Neuron (in vitro differentiated cells): ENCODE results near the gene CRYGA.

Experiments used
- H2AFZ ChIP-seq: one replicate; pipeline ENCODE4 v1.6.1; 2013; ENCODE audit warnings: low read depth, mild to moderate bottlenecking, inconsistent platforms, low read length, moderate library complexity
- H3K27me3 ChIP-seq: one replicate; pipeline ENCODE4 v1.6.1; 2013; ENCODE audit warnings: low read length; ENCODE audit not compliant: insufficient read depth
- H3K36me3 ChIP-seq: one replicate; pipeline ENCODE4 v1.6.1; 2013; ENCODE audit warnings: low read length; ENCODE audit not compliant: insufficient read depth
- H3K4me1 ChIP-seq: one replicate; pipeline ENCODE4 v1.6.1; 2013; ENCODE audit warnings: low read length; ENCODE audit not compliant: insufficient read depth
- H3K4me3 ChIP-seq: 2 replicates; pipeline ENCODE4 v1.5.1; 2013; ENCODE audit warnings: mild to moderate bottlenecking, low read length, moderate library complexity
- H3K9me3 ChIP-seq: one replicate; pipeline ENCODE4 v1.6.1; 2013; ENCODE audit warnings: low read length

Gene CRYGA

DNA sequence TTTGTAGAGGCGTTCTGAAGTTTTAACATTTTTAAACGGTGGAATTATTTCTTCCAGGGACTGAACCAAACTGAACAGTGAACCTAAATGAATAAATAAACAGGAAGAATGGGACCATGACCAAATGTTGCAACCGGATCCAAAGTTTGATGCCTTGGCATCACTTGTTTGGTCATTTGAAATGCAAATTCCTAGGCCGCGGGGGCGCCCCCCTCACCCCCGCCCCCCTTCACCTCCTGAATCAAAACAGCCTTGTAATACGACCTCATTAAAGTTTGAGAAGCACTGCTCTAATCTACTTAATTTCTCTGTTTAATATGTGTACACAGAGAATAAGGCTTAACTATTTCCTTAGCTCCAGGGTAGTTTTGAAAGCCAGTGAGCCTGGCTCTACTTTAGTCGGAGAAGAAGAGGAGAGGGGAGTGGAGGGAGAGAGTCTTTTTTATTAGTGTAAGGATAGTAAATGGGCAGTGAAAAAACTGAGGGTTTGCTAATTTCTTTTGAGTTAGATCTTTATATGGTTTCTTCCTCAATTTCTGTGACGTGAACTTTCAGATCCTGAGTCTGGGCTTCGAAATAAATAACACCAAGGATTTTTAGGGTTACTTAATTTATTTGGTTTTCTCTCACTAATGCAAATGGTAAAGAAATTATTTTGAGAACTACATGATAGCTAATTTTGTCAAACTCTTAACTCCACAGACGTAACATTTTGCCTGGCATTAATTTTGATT, 20.8 kb upstream of the CRYGA start:
- Histone ChIP-seq H3K4me1 (peaks cover 52% of the 10 kb centered on the region), H3K4me3 (no peak overlapping the region), H2AFZ (no peak overlapping the region), H3K36me3 (no peaks in the 10 kb centered on the region), H3K27me3 (no peaks in the 10 kb centered on the region), H3K9me3 (no peaks in the 10 kb centered on the region)

DNA sequence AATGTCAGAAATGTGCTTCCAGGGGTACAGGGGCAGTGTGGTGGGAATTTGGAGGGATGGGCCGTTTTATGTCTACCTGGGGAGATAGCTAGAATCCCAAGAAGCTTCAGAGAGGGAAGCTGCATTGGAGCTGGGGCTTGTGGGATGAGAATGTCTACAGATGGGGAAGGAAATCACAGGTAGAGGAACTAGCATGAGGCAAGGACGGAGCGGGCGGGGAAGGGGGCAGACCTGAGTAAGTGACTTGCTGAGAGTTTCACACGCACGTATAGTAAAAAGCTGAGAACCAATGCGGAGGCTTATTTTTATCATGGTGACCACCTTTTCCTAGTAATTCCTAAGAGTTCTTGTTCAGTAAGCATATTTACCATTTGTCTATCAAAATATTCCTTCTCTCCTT, 20.1 kb upstream of the CRYGA start:
- Histone ChIP-seq H2AFZ (no peak overlapping the region), H3K36me3 (no peaks in the 10 kb centered on the region), H3K4me1 (peaks cover 46% of the 10 kb centered on the region), H3K9me3 (no peaks in the 10 kb centered on the region), H3K4me3 (no peak overlapping the region), H3K27me3 (no peaks in the 10 kb centered on the region)

DNA sequence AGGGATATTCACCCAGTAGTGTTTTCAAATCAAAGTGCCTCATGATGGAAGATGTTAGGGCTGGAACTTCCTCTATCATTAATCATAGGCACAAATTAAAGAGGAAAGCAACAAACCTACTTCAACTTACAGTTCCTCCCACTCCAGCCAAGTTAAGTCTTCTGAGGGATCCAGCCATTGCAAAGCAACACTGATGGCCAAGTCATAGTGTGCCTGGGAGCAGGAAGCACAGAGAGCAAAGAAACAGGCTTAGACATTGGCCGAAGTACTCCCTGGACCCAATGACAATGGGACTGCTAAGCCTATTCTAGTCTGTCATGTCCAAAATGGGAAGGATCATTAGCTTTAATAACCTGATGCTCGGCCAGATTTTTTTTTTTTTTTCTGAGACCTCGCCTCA, 19.4 kb upstream of the CRYGA start:
- Histone ChIP-seq H3K9me3 (no peaks in the 10 kb centered on the region), H3K4me1 (peaks cover 39% of the 10 kb centered on the region)

DNA sequence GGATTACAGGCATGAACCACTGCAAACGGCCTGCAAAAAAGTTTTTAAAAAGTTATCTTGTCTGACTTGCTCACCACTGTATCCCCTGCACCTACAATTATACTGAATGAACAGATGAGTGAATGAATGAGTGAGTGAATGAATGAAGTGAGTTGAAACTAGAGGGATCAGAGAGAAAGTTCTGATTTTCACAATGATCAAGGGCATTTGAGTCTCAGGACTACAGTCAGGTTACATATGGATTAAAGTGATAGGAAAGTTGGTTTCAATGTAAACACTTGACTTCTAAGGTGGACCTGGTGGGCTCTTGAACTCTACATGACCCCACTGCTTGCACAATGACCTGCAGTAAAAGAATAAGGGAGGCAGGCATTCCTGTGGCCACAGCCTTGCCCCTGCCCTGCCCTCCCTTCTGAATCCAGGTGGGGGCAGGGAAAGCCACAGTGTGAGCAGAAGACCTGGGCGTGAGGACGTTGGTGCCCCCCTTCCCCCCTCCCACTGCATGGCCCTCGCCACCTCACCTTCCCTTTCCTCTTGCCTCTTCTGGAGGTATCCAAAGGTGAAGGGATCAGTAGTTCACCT, 15.7 kb upstream of the CRYGA start:
- Histone ChIP-seq H3K4me3 (no peak overlapping the region), H3K36me3 (no peaks in the 10 kb centered on the region), H3K4me1 (peaks cover 12% of the 10 kb centered on the region), H2AFZ (no peak overlapping the region), H3K27me3 (no peaks in the 10 kb centered on the region), H3K9me3 (no peaks in the 10 kb centered on the region)

More for the DNA sequence above, 19.4 kb upstream of the CRYGA start:
- Histone ChIP-seq H3K27me3 (no peaks in the 10 kb centered on the region), H3K4me3 (no peak overlapping the region), H3K36me3 (no peaks in the 10 kb centered on the region), H2AFZ (no peak overlapping the region)

DNA sequence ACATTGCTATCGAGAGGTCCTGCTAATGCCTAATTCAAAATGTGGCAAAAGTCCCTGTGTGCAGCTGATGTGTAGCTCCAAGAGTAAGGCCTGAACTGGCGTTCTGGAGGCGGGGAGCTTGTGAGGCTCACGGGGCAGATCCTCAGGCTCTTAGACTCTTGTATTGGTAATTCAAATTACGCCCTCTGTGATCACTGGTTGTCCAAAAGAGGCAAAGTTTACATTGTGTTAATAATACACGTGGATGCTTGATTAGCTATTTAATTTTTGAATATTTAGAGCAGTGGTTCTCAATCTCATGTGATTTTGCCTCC, 12.4 kb upstream of the CRYGA start:
- H2AFZ ChIP-seq, result no peak overlapping the region
- no peak overlapping the region for H3K4me3 ChIP-seq
- no peaks in the 10 kb centered on the region for H3K27me3 ChIP-seq
- H3K36me3 ChIP-seq, result peaks cover 2% of the 10 kb centered on the region
- H3K4me1 ChIP-seq, result peaks cover 4% of the 10 kb centered on the region
- no peaks in the 10 kb centered on the region for H3K9me3 ChIP-seq

DNA sequence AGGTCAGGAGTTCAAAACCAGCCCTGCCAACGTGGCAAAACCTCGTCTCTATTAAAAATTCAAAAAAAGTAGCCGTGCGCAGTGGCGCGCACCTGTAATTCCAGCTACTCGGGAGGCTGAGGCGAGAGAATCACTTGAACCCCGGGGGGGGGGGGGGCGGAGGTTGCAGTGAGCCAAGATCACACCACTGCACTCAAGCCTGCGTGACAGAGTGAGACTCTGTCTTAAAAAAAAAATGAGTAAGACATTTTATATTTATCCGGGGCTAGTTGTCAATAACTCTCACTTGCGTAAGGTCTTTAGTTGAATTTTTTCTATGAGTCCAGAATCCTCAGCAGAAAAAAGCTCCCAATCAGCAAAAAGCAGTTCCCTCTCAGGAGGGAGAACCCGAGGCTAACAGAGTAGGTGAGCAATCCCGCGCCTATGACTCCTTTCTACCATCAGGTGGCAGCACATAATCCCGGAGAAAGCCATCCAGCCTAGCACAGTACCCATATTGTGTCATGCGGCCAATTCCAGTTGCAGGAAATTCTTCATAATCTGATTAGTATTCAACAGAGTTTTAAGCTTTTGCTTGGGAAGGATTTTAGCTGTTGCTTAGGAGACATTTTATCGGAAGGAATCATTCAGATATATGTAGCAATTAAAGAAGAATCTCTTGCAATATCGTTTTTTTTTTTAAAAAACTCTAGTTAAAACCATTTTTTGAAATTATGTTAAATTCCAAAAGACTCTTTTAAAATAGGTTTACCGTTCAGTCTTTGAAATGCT, 11.9 kb upstream of the CRYGA start:
- no peak overlapping the region for H2AFZ ChIP-seq
- H3K36me3 ChIP-seq, result peaks cover 4% of the 10 kb centered on the region
- peaks cover 4% of the 10 kb centered on the region for H3K4me1 ChIP-seq
- no peaks in the 10 kb centered on the region for H3K9me3 ChIP-seq
- H3K27me3 ChIP-seq, result no peaks in the 10 kb centered on the region
- no peak overlapping the region for H3K4me3 ChIP-seq

DNA sequence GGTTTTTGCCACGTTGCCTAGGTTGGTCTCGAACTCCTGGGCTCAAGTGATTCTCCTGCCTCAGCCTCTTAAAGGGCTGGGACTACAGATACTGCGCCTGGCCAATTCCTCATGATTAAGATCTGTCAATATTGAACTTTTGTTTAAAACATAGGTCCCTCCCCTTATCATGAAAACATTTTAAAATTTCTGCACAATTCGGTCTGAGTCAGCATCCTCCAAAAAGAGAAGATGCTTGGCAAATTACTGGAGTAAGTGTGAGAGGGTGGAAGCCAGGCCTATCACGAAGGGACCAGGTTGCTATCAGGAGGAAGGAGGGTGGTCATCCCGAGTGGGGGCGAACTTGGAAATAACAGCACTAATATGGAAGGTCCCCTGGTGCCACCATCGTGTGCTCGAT, 10.8 kb upstream of the CRYGA start:
- no peaks in the 10 kb centered on the region for H3K9me3 ChIP-seq
- no peak overlapping the region for H2AFZ ChIP-seq

DNA sequence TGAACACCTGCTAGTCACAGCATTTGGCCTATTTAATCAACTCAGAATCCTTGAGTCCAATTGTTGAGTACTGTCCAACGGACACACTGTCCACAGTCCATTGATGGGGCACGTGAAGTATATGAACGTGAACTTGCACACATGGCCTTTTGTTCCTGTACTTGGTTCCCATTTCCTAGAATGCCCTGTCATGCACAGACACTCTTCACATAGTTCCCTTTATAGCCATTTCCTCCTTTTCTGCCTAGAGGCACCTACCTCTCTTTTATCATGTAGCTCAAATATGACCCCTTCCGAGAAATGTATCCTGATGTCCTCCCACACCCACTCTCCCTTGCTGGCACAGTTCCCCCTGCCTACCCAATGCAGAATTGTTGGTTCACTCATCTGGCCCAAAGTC, 8.7 kb upstream of the CRYGA start:
- H3K27me3 ChIP-seq, result no peaks in the 10 kb centered on the region
- H3K4me3 ChIP-seq, result no peak overlapping the region
- H3K4me1 ChIP-seq, result peaks cover 7% of the 10 kb centered on the region
- peaks cover 4% of the 10 kb centered on the region for H3K36me3 ChIP-seq
- H3K9me3 ChIP-seq, result no peaks in the 10 kb centered on the region
- H2AFZ ChIP-seq, result no peak overlapping the region

More for the DNA sequence above, 10.8 kb upstream of the CRYGA start:
- H3K27me3 ChIP-seq, result no peaks in the 10 kb centered on the region
- H3K4me3 ChIP-seq, result no peak overlapping the region
- peaks cover 4% of the 10 kb centered on the region for H3K36me3 ChIP-seq
- H3K4me1 ChIP-seq, result peaks cover 7% of the 10 kb centered on the region

DNA sequence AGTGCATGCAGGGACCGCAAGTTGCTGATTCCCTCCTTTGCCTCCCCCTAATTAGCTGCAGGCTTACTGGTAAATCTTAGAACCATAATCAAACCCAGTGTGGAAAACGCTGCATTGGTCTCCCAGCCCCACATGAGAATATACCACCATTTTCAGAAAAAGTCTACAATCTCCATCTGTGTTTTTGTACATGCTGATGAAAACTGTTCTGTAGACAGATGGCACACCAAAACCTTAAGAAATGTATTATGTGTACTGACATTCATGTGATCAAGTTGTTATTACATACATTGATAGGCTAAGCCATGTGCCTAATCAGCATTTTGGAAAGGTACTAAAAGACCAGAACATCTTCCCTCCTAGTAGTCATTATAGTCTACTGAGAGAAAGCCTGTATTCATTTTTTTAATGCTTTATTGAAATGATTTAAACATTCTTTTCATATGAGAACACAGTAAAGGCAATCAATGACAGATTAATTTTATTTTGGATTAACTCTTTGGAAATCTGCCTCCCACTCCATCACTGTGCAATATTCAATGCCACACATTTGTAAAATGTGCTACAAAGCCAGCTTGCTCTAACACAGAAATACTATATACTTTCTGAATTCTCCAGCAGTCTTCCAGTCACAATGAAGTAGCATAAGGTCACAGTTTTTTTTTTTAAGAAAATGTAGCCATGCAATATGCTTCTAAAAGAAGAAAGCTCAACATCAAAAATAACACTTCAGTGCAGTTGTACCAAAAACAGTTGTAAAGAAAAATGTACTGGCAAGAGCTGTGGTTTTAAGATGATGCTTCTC, 1.8 kb upstream of the CRYGA start:
- Histone ChIP-seq H2AFZ (no peak overlapping the region), H3K36me3 (no peaks in the 10 kb centered on the region), H3K27me3 (no peaks in the 10 kb centered on the region), H3K9me3 (no peaks in the 10 kb centered on the region), H3K4me3 (no peak overlapping the region), H3K4me1 (peaks cover 2% of the 10 kb centered on the region)

DNA sequence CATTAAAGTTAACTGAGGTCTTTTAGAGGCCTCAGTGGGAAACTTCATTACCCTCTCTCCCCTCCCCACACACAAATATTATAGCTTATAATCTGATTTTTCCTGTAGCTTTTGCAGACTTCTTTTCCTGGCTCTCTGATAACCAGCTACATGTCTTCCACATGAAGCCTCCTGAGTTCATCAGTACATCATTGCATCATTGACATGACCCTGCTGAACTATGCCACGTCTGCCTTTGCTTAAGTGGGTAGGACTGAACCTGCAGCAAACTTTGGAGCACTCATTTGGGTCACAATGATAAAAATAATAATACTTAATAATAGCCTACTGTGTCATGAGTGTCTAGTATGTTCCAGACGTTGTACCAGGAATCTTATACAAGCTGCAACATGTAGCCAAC, 7.0 kb downstream of the CRYGA start:
- Histone ChIP-seq H3K4me3 (no peak overlapping the region), H3K4me1 (peaks cover 10% of the 10 kb centered on the region), H3K9me3 (peaks cover 2% of the 10 kb centered on the region), H3K27me3 (no peaks in the 10 kb centered on the region), H2AFZ (no peak overlapping the region), H3K36me3 (no peaks in the 10 kb centered on the region)

DNA sequence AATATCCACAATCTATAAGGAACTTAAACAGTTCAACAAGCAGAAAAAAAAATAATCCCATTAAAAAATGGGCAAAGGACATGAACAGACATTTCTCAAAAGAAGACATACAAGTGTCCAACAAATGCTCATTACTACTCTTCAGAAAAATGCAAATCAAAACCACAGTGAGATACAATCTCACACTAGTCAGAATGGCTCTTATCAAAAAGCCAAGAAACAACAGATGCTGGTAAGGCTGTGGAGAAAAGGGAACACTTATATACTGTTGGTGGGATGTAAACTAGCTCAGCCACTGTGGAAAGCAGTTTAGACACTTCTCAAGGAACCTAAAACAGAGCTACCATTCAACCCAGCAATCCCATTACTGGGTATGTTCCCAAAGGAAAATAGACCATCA, 10.2 kb downstream of the CRYGA start:
- Histone ChIP-seq H3K27me3 (no peaks in the 10 kb centered on the region), H3K4me3 (no peak overlapping the region), H3K9me3 (peaks cover 2% of the 10 kb centered on the region), H3K4me1 (peaks cover 10% of the 10 kb centered on the region), H2AFZ (no peak overlapping the region), H3K36me3 (no peaks in the 10 kb centered on the region)

DNA sequence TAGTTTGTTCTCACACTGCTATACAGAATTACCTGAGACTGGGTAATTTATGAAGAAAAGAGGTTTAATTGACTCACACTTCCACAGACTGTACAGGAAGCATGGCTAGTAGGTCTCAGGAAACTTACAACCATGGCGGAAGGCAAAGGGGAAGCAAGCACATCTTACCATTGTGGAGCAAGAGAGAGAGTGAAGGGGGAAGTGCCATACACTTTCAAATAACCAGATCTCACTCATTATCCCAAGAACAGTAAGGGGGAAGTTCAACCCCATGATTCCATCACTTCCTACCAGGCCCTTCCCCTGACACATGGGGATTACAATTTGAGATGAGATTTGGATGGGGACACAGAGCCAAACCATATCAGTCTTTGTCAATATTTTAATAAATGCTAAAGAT, 12.4 kb downstream of the CRYGA start:
- peaks cover 4% of the 10 kb centered on the region for H3K4me1 ChIP-seq
- H3K4me3 ChIP-seq, result no peak overlapping the region
- H3K9me3 ChIP-seq, result peaks cover 2% of the 10 kb centered on the region
- no peak overlapping the region for H2AFZ ChIP-seq
- no peaks in the 10 kb centered on the region for H3K36me3 ChIP-seq
- no peaks in the 10 kb centered on the region for H3K27me3 ChIP-seq

DNA sequence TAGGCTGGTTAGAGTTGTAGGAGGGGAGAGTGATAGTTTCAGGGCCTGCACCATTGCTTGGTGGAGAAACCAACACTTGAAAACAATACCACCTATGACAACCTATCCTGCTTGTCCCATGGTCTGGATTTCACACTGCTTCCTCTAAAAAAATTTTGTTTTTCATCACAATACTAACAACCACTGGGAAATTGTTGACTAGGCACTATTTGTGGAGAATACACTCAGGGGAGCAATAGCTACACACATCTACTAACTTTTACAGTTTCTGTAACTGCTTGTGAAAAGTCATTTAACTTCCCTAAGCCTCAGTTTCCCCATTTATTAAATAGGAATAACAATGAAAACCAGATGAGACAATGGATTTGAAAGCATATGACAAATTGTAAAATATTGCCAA, 13.3 kb downstream of the CRYGA start:
- Histone ChIP-seq H2AFZ (no peak overlapping the region), H3K9me3 (peaks cover 2% of the 10 kb centered on the region), H3K4me3 (no peak overlapping the region), H3K27me3 (no peaks in the 10 kb centered on the region), H3K36me3 (no peaks in the 10 kb centered on the region), H3K4me1 (no peaks in the 10 kb centered on the region)
